Germinal center (tissue), 1 donor: ENCODE measurements around the gene ZNF780B.
"Not testable (repeated sequence)": the region's sequence is repeated elsewhere in the genome, so short reads cannot be mapped to it uniquely, and the experiment has no call there.

ENCODE experiments used
- DNase-seq: peaks from one replicate; pipeline ENCODE4 v3.0.0; 2012; ENCODE audit warnings: mixed read lengths, low spot score

The ZNF780B gene

DNA sequence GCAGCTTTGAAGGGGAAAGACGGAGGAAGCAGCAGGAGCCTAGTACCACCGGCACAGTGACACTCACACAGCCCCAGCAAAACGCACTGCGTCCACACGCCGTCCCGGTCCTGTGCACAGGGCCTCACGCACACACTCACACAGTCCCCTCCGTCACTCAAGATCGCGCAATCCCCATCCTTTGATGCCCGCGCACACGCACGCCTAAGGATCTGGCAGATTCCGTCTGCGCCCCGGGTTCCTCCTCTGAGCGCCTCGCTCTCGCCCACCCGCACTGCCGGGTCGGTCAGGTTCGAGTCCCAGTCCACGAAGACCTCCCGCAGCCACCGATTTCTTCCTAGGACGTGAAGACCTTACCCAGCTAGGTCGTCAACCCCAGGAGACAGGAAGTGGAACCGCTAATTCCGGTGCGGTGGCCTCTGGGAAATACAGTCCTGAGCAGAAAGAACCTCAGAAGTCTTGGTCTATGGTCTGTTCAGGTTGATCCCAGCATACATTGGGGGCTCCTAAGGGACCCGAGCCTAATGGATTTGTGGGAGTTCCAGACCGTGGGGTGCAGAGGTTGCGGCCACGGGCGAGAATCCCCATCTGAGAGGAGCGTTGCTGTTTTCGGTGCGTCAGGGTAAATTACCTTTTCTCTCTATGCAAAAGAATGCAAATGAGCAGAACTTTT, at the start of gene ZNF780B:
TSS of gene ZNF780B (minus strand) at position 400 of the 673 bp plus-strand sequence. CDS start 5,899 bp downstream, outside the sequence.
- DNase-seq = peak; percentile 74

DNA sequence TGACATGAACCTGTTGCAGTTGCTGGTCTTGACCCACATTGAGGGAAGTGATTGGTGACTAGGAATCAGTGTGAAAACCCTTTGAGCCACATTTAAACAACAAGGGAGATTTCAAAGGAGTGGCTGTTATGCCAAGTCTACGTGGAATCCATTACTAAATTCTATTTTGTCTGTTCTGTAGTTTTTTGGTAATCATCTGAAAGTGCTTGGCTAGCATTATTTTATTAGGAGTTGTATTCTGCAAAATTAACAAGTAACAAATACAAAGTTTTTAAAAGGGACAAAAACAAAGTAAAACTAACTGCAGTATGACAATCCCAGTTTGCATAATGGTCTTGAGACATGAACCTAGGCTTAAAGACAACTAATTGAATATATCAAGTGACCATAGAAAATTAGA, 48.7 kb upstream of the ZNF780B start:
- no peak for DNase-seq

DNA sequence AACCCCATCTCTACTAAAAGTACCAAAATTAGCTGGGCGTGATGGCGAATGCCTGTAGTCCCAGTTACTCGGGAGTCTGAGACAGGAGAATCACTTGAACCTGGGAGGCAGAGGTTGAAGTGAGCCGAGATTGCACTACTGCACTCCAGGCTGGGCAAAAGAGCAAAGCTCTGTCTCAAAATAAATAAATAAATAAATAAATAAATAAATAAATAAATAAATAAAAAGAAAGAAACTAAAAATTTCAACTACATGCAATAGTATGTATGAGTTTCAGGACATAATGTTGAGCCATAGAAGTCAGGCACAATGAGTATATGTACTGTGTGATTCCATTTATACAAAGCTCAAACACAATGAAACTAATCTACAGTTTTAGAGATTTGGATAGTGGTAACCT, 47.6 kb upstream of the ZNF780B start:
- no peak for DNase-seq

DNA sequence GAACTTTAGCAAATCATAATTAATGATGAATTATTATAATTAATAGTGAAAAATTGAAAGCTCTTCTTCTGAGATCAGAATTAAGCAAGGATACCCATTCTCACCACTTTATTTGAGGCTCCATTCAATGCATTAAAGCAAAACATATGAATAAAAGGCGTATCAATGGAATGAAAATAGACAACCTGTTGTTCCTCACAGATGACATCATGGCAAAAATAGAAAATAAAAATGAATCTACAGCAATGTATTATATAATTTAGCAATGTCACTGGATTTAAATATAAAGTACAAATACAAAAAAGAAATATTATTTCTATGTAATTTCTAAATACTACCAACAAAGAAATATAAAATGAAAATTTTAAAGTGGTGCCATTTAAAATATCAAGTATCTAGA, 45.8 kb upstream of the ZNF780B start:
- DNase-seq = no peak

DNA sequence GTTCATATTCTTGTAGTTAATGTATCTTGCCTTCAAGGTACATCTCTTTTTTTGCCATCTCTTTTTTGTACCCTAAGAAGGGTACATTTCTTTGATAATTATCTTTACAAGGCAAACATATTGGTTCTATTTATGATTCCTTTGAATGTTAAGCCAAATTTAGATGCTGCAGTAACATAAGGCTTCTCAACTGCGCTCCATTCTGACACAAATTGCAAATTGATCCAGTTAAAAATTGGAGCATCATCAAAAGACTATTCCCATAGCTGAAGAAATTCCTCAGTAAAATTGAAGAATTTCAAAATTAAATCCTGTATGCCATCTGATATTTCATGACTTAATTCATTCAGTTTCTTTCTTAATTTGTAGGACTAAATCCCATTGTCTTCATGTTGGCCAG, 37.4 kb upstream of the ZNF780B start:
- DNase-seq = no peak

- DNase-seq = no peak
Observed at GRCh38 chr19:40091205-40092129, 35.4 kb upstream of the ZNF780B start.

DNA sequence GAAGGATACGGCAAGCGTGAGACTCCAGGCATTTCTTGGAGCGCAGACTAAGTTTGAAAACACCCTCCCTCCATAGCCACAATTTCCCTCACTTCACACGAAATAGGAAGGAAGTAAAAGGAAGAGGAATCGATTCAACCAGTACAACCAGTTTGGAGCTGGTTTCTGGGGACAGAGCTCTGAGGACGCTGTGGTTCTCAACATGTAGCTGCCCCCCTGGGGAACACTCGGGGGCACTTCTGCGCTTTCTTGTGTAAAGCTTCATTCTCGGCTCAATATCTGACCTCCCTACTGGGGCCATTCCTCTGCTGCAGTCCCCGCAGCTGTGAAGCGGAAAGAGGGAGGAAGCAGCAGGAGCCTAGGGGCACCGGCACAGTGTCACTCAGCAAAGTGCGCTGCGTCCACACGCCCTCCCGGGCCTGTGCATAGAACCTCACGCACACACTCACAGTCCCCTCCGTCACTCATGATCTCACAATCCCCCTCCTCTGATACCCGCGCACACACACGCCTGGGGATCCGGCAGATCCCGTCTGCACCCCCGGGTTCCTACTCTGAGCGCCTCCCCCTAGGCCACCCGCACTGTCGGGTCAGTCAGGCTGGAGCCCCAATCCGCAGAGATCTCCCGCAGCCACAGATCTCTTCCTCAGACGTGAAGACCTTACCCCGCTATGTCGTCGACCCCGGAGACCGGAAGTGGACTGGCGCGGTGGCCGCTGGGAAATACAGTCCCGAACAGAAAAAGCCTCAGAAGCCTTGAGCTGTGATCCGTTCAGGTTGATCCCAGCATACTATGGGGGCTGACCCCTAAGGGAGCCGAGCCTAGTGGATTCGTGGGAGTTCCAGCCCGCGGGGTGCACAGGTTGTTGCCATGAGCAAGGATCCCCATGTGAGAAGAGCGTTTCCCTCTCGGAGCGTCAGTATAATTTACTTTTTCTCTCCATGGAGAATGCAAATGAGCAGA, 34.5 kb upstream of the ZNF780B start, which contains the start of gene ZNF780A:
TSS of gene ZNF780A (minus strand) at position 703 of the 964 bp plus-strand sequence. CDS start 6,190 bp downstream, outside the sequence.
- DNase-seq = peak; percentile 66

DNA sequence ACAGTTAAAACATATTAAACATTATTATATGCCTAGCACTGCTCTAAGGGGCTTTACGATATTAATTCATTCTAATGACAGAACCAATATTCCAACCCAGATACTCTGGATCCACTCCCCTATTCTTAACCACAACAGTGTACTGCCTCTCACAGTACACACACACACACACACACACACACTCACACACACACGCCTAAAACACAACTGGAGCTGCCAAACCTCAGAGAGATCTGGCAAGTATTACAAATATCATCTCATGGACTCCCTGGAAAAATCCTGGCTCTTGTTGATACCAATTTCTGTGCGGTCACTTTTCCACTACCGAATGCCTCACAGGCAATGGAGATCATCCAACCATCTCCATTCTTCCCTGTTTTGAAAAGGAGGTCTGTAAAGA, 33.4 kb upstream of the ZNF780B start:
- no peak for DNase-seq

DNA sequence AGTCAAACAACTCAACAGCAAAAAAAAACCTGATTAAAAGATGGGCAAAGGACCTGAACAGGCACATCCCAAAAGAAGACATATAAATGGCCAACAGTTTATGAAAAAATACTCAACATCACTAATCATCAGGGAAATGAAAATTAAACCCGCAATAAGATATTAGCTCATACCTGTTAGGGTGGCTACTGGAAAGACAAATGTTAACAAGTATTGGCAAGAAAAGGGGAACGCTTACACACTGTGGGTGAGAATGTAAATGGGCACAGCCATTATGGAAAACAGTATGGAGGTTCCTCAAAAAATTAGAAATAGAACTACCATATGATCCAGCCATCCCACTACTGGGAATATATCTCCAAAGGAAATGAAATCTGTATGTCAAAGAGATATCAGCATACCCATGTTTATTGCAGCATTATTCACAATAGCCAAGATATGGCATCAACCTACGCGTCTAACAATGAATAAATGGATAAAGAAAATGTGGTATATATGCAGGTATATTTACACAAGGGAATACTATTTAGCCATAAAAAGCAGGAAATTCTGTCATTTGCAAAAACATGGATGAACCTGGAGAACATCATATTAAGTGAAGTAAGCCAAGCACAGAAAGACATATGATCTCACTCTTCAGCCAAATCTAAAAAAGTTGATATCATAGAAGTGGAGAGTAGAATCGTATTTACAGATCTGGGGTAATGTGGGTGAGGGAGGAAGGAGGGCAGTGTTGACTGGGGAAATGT, 32.4 kb upstream of the ZNF780B start:
- no peak for DNase-seq

- no peak for DNase-seq
Observed at GRCh38 chr19:40084948-40085347, 28.9 kb upstream of the ZNF780B start.

GRCh38 chr19:40081411-40081810, 25.4 kb upstream of the ZNF780B start:
- no peak for DNase-seq

- no peak for DNase-seq
Observed at GRCh38 chr19:40080289-40080688, 24.3 kb upstream of the ZNF780B start.

DNA sequence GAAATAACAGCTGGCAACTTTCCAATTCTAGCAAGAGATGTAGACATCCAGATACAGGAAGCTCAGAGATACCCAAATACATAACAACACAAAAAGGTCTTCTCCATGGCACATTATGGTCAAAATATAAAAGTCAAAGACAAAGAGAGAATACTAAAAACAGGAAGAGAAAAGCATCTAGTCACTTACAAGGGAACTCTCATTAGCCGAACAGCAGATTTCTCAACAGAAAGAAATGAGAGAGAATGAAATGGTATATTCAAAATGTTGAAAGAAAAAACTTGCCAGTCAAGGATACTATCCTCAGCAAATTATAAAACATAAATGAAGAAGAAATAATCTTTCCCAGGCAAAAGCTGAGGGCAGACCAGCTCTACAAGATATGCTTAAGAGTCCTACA, 22.3 kb upstream of the ZNF780B start:
- no peak for DNase-seq

GRCh38 chr19:40070058-40070457, 14.0 kb upstream of the ZNF780B start:
- no peak for DNase-seq

GRCh38 chr19:40059624-40060023, 3.6 kb upstream of the ZNF780B start:
- no peak for DNase-seq

DNA sequence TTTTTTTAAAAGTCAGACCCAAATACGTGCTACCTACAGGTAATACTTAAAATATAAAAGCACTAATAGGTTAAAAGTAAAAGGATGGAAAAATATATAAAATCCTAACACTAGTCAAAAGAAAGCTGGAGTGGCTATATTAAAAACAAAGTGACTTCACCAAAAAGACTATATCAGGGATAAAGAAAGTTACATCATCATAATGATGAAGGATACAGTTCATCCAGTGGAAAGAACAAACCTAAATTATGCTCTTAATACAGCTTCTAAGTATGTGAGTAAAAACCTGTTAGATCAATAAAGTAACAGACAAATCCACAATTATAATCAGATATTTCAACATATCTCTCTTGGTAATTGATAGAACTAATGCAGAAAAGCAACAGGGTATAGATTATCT, 1.1 kb upstream of the ZNF780B start:
- DNase-seq = no peak

DNA sequence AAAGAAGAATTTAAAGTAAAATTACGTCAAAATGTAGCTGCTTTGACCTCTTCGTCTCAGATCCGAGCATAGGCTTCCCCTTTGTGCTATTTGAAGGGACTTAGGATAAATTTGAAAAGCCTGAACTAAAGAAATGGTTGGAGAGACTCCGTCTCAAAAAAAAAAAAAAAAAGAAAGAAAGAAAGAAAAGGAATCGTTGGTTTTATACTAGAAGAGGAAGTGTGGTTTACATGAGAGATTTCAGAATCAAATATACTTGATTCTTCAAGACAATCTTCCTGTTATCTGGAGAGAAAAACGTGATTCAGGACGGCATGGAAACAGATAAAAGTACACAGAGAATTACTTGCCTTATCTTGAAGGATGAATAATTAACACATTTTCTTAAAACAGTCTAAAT, 474 bp upstream of the ZNF780B start:
- no peak for DNase-seq

DNA sequence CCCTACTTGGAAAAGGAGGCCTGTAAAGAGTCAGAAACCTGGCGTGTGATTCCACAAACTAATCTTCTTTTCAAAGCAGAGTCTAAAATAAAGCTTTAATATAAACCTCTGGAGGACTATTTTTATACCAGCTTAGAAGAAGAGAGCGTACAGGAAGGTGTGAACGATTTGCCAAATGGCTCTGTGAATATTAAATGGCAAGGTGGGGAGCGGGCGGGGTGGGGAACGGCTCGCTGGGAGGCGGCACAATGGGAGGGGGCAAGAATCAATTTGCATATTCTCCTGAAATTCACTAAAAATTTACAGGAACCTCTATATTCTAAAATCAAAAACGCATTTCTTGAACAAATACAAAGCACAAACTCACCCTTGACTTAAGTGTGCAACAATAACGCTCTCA, 982 bp downstream of the ZNF780B start:
- no peak for DNase-seq

DNA sequence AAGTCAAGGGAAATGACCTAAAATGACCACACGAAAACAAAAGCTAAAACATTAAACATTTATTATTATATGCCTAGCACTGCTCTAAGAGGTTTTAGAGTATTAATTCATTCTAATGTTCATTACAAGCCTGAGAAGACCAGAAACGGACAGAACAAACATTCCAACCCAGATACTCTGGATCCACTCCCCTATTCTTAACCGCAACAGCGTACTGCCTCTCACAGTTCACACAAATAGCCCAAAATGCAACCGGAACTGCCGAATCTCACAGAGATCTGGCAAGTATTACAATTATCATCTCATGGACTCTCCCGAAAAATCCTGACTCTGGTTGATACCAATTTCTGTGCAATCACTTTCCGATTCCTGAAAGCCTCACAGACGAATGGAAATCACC, 1.4 kb downstream of the ZNF780B start:
- DNase-seq = no peak

- no peak for DNase-seq
Observed at GRCh38 chr19:40053491-40053890, 2.5 kb downstream of the ZNF780B start.

DNA sequence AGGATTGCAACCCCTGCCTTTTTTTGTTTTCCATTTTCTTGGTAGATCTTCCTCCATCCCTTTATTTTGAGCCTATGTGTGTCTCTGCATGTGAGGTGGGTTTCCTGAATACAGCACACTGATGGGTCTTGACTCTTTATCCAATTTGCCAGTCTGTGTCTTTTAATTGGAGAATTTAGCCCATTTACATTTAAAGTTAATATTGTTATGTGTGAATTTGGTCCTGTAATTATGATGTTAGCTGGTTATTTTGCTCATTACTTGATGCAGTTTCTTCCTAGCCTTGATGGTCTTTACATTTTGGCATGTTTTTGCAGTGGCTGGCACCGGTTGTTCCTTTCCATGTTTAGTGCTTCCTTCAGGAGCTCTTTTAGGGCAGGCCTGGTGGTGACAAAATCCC, 14.3 kb downstream of the ZNF780B start:
- not testable (repeated sequence) for DNase-seq
